K562 (cell line): ENCODE data around the gene CYB5D1. TPM values are rescaled to one million over a fixed set of nuclear protein-coding genes. Genes with fewer than 3 reads are reported as not detected.

Experiments
- HDAC2 ChIP-seq: fragments of 450-650 bp; IDR thresholded peaks from 2 replicates; pipeline ENCODE4 v1.6.1; 2016; ENCODE audit warnings: mild to moderate bottlenecking
- HMG20A ChIP-seq: fragments of 450-650 bp; formaldehyde crosslinking; conservative IDR thresholded peaks from 2 replicates; pipeline ENCODE4 v1.4.0; 2020; ENCODE audit warnings: mild to moderate bottlenecking, mixed read lengths
- KLF10 ChIP-seq: fragments of 250-450 bp; sonication (Bioruptor Pico); IDR thresholded peaks from 2 replicates; pipeline ENCODE4 v1.6.1; 2021; ENCODE audit warnings: matching md5 sums
- NFE2 ChIP-seq: IDR thresholded peaks from 2 replicates; pipeline ENCODE4 v1.6.1; 2014; ENCODE audit warnings: antibody characterized with exemption, low read depth
- NUFIP1 ChIP-seq: fragments of 450-650 bp; IDR thresholded peaks from 2 replicates; pipeline ENCODE4 v1.6.1; 2018; ENCODE audit not compliant: partially characterized antibody
- PCBP1 ChIP-seq: fragments of 200-400 bp; formaldehyde crosslinking; IDR thresholded peaks from 2 replicates; pipeline ENCODE4 v1.6.1; 2018; ENCODE audit warnings: mild to moderate bottlenecking, low read depth, low read length; ENCODE audit not compliant: poor library complexity, severe bottlenecking
- PCBP2 ChIP-seq: fragments of 200-400 bp; formaldehyde crosslinking; IDR thresholded peaks from 2 replicates; pipeline ENCODE4 v1.6.1; 2018; ENCODE audit warnings: low read length, low read depth, mild to moderate bottlenecking, moderate library complexity; ENCODE audit not compliant: poor library complexity, severe bottlenecking
- TEAD1 ChIP-seq, 2 experiments: fragments of 450-650 bp in 1 of 2; sonication (generic) in 1 of 2; formaldehyde crosslinking; IDR thresholded peaks; 2 replicates each; pipeline versions ENCODE4 v1.4.0 to v1.8.0; 2020 to 2022; ENCODE audit warnings: mild to moderate bottlenecking in 2 of 2, missing genetic modification reagents in 1 of 2
- polyA plus RNA-seq, 8 experiments: library from polyadenylated mRNA; depleted of rRNA in 4 of 8; stranded (reverse) in 5 of 8; unstranded in 3 of 8; fragments of >200 nt; fragmentation: Nextera tagmentation in 2 of 8; fragmentation: Illumina TruSeq in 1 of 8; extraction: Ambion mirVana in 2 of 8; extraction: Trizol in 1 of 8; gene quantifications; 2 replicates each; pipeline versions ENCODE4 v1.2.1 to v1.2.3, GENCODE V29; 2011 to 2014; ENCODE audit warnings: inconsistent platforms in 1 of 8, missing spikeins in 1 of 8
- total RNA-seq, 7 experiments: library from RNA; depleted of rRNA in 6 of 7; stranded (reverse); fragments of >200 nt in 6 of 7; fragmentation: Illumina TruSeq in 2 of 7; extraction: Trizol in 2 of 7; gene quantifications; 2 replicates each; pipeline versions ENCODE4 v1.2.1 to v1.2.3, GENCODE V29; 2011 to 2021; ENCODE audit warnings: low replicate concordance in 1 of 7
- TF ChIP-seq, protein P1 (sequence below): fragments of 200-800 bp; sonication (Bioruptor generic); IDR thresholded peaks from 2 replicates; pipeline ENCODE4 v1.6.1; 2016; ENCODE audit warnings: missing genetic modification characterization, missing compliant biosample characterization
- TF ChIP-seq, protein P2 (sequence below): fragments of 200-600 bp; sonication (generic); IDR thresholded peaks from one replicate; pipeline ENCODE4 v1.6.1; 2012; ENCODE audit warnings: mild to moderate bottlenecking, low read depth, low read length, inconsistent platforms

The CYB5D1 gene
- total and polyA plus RNA-seq, 9 of the 15 experiments (the other 6 are each of a cell fraction or from before 2014, with no cell fraction given), result 2.4 to 7.9 (median 5.7) TPM

DNA sequence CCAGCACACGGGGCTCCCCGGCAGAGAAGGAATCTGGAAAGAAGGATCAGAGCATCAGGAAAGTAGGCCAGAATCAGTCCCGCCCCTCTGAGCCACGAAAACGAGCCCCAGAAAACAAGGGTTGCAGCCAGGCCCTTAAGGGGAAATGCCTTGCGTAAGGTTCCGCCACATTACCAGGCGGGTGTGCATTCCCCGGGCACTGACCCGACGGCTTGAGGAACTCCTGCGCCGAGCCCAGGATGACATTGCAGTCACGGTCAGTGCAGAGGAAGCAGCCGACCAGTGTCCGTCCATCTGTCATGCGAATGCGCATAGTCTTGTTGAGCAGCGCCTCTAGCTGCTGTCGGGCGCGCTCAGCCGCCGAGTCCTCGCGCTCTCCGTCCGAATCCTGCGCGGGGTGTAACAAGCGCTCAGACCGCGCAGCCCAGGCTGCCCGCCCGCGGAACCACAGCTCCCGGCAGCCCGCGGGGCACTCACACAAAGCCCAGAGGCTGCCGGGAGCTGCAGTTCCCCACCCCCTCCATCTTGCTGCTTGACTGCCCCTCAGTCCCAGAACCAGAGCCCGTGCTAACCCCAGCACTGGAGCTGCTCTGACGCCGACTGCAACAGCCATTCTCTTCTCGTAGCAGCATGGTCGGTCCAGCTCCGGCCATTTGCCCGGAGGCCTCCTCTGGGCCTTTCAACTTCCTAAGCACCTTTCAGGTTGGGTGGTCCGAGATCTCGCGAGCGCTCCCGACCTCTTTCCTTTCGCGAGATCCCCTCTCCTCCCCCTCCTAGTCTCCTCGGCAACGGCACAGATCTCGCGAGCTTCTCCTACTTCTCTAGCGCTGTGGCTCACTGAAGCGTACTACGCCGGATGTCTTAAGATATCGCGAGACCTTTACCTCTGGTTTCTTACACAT, 741 bp upstream of the CYB5D1 start, which contains the start of gene NAA38 (continued):
- TF ChIP-seq, protein P1, sequence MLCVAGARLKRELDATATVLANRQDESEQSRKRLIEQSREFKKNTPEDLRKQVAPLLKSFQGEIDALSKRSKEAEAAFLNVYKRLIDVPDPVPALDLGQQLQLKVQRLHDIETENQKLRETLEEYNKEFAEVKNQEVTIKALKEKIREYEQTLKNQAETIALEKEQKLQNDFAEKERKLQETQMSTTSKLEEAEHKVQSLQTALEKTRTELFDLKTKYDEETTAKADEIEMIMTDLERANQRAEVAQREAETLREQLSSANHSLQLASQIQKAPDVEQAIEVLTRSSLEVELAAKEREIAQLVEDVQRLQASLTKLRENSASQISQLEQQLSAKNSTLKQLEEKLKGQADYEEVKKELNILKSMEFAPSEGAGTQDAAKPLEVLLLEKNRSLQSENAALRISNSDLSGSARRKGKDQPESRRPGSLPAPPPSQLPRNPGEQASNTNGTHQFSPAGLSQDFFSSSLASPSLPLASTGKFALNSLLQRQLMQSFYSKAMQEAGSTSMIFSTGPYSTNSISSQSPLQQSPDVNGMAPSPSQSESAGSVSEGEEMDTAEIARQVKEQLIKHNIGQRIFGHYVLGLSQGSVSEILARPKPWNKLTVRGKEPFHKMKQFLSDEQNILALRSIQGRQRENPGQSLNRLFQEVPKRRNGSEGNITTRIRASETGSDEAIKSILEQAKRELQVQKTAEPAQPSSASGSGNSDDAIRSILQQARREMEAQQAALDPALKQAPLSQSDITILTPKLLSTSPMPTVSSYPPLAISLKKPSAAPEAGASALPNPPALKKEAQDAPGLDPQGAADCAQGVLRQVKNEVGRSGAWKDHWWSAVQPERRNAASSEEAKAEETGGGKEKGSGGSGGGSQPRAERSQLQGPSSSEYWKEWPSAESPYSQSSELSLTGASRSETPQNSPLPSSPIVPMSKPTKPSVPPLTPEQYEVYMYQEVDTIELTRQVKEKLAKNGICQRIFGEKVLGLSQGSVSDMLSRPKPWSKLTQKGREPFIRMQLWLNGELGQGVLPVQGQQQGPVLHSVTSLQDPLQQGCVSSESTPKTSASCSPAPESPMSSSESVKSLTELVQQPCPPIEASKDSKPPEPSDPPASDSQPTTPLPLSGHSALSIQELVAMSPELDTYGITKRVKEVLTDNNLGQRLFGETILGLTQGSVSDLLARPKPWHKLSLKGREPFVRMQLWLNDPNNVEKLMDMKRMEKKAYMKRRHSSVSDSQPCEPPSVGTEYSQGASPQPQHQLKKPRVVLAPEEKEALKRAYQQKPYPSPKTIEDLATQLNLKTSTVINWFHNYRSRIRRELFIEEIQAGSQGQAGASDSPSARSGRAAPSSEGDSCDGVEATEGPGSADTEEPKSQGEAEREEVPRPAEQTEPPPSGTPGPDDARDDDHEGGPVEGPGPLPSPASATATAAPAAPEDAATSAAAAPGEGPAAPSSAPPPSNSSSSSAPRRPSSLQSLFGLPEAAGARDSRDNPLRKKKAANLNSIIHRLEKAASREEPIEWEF (CRISPR knock-in tag), result no peak
- TF ChIP-seq PCBP1 (no peak), PCBP2 (no peak), HMG20A (no peak), HDAC2 (no peak), TEAD1 (CRISPR knock-in tag; IDR thresholded peaks at IDR 0.05) (0 out of 4 replicates have a peak, but pooled peaks of 1 of the 2 experiments have one; percentile 46), NFE2 (peak; percentile 80), KLF10 (no peak), NUFIP1 (no peak)
- TF ChIP-seq, protein P2, sequence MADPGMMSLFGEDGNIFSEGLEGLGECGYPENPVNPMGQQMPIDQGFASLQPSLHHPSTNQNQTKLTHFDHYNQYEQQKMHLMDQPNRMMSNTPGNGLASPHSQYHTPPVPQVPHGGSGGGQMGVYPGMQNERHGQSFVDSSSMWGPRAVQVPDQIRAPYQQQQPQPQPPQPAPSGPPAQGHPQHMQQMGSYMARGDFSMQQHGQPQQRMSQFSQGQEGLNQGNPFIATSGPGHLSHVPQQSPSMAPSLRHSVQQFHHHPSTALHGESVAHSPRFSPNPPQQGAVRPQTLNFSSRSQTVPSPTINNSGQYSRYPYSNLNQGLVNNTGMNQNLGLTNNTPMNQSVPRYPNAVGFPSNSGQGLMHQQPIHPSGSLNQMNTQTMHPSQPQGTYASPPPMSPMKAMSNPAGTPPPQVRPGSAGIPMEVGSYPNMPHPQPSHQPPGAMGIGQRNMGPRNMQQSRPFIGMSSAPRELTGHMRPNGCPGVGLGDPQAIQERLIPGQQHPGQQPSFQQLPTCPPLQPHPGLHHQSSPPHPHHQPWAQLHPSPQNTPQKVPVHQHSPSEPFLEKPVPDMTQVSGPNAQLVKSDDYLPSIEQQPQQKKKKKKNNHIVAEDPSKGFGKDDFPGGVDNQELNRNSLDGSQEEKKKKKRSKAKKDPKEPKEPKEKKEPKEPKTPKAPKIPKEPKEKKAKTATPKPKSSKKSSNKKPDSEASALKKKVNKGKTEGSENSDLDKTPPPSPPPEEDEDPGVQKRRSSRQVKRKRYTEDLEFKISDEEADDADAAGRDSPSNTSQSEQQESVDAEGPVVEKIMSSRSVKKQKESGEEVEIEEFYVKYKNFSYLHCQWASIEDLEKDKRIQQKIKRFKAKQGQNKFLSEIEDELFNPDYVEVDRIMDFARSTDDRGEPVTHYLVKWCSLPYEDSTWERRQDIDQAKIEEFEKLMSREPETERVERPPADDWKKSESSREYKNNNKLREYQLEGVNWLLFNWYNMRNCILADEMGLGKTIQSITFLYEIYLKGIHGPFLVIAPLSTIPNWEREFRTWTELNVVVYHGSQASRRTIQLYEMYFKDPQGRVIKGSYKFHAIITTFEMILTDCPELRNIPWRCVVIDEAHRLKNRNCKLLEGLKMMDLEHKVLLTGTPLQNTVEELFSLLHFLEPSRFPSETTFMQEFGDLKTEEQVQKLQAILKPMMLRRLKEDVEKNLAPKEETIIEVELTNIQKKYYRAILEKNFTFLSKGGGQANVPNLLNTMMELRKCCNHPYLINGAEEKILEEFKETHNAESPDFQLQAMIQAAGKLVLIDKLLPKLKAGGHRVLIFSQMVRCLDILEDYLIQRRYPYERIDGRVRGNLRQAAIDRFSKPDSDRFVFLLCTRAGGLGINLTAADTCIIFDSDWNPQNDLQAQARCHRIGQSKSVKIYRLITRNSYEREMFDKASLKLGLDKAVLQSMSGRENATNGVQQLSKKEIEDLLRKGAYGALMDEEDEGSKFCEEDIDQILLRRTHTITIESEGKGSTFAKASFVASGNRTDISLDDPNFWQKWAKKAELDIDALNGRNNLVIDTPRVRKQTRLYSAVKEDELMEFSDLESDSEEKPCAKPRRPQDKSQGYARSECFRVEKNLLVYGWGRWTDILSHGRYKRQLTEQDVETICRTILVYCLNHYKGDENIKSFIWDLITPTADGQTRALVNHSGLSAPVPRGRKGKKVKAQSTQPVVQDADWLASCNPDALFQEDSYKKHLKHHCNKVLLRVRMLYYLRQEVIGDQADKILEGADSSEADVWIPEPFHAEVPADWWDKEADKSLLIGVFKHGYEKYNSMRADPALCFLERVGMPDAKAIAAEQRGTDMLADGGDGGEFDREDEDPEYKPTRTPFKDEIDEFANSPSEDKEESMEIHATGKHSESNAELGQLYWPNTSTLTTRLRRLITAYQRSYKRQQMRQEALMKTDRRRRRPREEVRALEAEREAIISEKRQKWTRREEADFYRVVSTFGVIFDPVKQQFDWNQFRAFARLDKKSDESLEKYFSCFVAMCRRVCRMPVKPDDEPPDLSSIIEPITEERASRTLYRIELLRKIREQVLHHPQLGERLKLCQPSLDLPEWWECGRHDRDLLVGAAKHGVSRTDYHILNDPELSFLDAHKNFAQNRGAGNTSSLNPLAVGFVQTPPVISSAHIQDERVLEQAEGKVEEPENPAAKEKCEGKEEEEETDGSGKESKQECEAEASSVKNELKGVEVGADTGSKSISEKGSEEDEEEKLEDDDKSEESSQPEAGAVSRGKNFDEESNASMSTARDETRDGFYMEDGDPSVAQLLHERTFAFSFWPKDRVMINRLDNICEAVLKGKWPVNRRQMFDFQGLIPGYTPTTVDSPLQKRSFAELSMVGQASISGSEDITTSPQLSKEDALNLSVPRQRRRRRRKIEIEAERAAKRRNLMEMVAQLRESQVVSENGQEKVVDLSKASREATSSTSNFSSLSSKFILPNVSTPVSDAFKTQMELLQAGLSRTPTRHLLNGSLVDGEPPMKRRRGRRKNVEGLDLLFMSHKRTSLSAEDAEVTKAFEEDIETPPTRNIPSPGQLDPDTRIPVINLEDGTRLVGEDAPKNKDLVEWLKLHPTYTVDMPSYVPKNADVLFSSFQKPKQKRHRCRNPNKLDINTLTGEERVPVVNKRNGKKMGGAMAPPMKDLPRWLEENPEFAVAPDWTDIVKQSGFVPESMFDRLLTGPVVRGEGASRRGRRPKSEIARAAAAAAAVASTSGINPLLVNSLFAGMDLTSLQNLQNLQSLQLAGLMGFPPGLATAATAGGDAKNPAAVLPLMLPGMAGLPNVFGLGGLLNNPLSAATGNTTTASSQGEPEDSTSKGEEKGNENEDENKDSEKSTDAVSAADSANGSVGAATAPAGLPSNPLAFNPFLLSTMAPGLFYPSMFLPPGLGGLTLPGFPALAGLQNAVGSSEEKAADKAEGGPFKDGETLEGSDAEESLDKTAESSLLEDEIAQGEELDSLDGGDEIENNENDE, result no peak
